ENCODE results near the gene CHRNA10.

DNA sequence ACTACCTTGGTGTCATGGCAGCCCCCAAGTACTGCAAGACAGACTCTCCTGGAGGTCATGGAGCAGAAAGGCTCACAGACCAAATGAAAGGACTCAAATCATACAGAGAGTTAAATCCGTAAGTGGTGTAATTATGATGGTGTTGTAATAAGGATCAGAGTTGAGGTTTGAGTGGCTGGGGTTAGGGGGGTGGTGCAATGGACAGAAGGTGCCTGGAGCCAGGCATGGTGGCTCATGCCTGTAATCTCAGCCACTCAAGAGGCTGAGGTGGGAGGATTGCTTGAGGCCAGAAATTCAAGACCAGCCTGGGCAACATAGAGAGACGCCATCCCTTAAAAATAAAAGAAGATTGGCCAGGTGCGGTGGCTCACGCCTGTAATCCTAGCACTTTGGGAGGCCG is 48.1 kb downstream of the CHRNA10 start:
- no peak for TF ChIP-seq POLR2A (IDR thresholded peaks at IDR 0.05)
- TF ChIP-seq, protein P1, sequence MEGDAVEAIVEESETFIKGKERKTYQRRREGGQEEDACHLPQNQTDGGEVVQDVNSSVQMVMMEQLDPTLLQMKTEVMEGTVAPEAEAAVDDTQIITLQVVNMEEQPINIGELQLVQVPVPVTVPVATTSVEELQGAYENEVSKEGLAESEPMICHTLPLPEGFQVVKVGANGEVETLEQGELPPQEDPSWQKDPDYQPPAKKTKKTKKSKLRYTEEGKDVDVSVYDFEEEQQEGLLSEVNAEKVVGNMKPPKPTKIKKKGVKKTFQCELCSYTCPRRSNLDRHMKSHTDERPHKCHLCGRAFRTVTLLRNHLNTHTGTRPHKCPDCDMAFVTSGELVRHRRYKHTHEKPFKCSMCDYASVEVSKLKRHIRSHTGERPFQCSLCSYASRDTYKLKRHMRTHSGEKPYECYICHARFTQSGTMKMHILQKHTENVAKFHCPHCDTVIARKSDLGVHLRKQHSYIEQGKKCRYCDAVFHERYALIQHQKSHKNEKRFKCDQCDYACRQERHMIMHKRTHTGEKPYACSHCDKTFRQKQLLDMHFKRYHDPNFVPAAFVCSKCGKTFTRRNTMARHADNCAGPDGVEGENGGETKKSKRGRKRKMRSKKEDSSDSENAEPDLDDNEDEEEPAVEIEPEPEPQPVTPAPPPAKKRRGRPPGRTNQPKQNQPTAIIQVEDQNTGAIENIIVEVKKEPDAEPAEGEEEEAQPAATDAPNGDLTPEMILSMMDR (IDR thresholded peaks at IDR 0.05), result no peak

All from Peyer's patch (tissue), 4 donors.